Central memory CD8-positive, alpha-beta T cell (primary cell): Measurements from ENCODE around the gene MACROD2.

Experiments used
- ATAC-seq: fragments of 150-1000 bp; cut with Tn5 transposase; replicated peaks from 2 replicates; pipeline ENCODE4 v1.10.0; 2022; ENCODE audit warnings: mild to moderate bottlenecking, moderate FRiP score, moderate number of reproducible peaks; ENCODE audit not compliant: poor library complexity, severe bottlenecking; ENCODE audit errors: extremely low read depth
- DNase-seq, 2 donors: peaks; one replicate each; pipeline ENCODE4 v3.0.0; 2021; ENCODE audit warnings: low spot score in 2 of 2
- H3K27ac Mint-ChIP-seq: one replicate; pipeline ENCODE4 v1.8.0; 2022; ENCODE audit warnings: low read depth, mild to moderate bottlenecking, moderate library complexity, mixed read lengths
- H3K27me3 Mint-ChIP-seq: one replicate; pipeline ENCODE4 v1.8.0; 2022; ENCODE audit warnings: mixed read lengths
- H3K36me3 Mint-ChIP-seq: one replicate; pipeline ENCODE4 v1.8.0; 2022; ENCODE audit warnings: mild to moderate bottlenecking, moderate library complexity, mixed read lengths; ENCODE audit not compliant: insufficient read depth
- H3K4me1 Mint-ChIP-seq: one replicate; pipeline ENCODE4 v1.8.0; 2022; ENCODE audit warnings: mixed read lengths
- H3K4me3 Mint-ChIP-seq: one replicate; pipeline ENCODE4 v1.8.0; 2022; ENCODE audit warnings: mild to moderate bottlenecking, moderate library complexity, mixed read lengths
- H3K9me3 Mint-ChIP-seq: one replicate; pipeline ENCODE4 v1.8.0; 2022; ENCODE audit warnings: mixed read lengths

MACROD2 gene

DNA sequence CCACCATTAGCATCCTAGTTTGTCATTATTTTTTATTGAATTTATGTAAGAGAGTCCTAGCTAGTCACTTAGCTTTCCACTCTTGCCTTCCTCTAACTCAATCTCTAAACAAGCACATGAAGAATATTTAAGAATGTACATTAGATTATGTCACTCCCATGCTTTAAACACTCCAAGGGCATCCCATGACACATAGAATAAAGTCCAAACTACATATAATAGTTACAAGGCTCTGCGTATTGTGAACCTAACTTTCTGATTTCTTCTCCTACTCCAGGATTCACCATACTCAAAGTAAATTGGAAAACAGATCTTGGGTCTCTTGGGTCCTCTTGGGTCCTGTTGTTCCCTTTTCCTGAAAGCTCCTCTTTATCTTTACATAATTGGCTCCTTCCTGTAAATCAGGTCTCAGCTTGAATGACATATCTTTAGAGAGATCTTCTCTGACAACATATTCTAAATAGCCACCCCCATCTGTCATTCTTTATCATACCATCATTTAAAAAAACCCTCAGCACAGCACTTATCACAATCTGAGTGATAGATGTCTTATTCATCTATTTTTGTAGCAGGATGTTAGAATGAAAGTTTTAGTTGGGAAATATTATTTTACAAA, 1384.5 kb downstream of the MACROD2 start:
- DNase-seq (no peak), ATAC-seq (no peak)
- H3K36me3 Mint-ChIP-seq: peaks cover 2% of the 10 kb centered on the region
- H3K4me1 Mint-ChIP-seq: no peaks in the 10 kb centered on the region
- H3K4me3 Mint-ChIP-seq: no peak overlapping the region
- H3K9me3 Mint-ChIP-seq: peaks cover 13% of the 10 kb centered on the region
- no peak overlapping the region for H3K27ac Mint-ChIP-seq
- no peaks in the 10 kb centered on the region for H3K27me3 Mint-ChIP-seq

DNA sequence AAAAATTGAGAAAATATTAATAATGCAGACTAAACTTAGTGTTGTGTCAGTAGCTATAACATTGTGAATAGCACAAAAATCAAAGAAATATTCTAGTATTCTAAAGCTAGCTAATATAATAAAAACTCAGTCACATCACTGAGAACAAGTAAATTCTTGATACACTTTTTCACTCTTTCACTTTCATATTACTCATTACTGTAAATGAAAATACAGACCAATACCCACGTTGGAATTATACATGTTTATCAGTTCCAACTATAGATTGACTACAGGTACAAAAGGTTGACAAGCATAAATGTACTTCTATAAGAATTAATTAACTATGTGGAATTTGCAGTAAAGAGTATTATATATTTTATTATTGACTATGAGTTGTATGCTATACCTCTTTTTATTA, 1385.5 kb downstream of the MACROD2 start:
- no peak overlapping the region for H3K27ac Mint-ChIP-seq
- H3K9me3 Mint-ChIP-seq: peaks cover 13% of the 10 kb centered on the region
- ATAC-seq (no peak), DNase-seq (no peak)
- H3K27me3 Mint-ChIP-seq: no peaks in the 10 kb centered on the region
- no peaks in the 10 kb centered on the region for H3K4me1 Mint-ChIP-seq
- H3K36me3 Mint-ChIP-seq: peaks cover 2% of the 10 kb centered on the region
- no peak overlapping the region for H3K4me3 Mint-ChIP-seq

DNA sequence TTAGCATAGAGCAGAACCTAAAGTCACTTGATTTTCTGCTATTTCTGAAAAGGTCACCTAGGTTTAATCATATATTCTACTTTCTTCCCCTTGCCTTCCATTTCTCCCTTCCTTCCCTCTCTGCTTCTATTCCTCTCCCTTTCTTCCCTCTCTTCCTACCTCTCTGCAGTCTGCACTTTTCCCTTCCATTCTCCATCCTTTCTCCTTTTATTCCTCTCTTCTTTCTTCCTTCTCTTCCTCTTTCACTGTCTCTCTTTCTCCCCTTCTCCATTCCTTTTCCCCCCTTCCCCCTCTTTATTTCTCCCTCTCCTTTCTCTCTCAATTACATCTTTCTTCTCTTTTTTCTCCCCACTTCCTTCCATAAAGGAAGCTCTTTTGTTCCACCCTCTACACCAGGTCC, 1391.9 kb downstream of the MACROD2 start:
- DNase-seq (no peak), ATAC-seq (no peak)
- Mint-ChIP-seq H3K27me3 (no peaks in the 10 kb centered on the region), H3K36me3 (no peaks in the 10 kb centered on the region), H3K4me3 (no peak overlapping the region), H3K9me3 (peaks cover 20% of the 10 kb centered on the region), H3K27ac (no peak overlapping the region), H3K4me1 (no peaks in the 10 kb centered on the region)

DNA sequence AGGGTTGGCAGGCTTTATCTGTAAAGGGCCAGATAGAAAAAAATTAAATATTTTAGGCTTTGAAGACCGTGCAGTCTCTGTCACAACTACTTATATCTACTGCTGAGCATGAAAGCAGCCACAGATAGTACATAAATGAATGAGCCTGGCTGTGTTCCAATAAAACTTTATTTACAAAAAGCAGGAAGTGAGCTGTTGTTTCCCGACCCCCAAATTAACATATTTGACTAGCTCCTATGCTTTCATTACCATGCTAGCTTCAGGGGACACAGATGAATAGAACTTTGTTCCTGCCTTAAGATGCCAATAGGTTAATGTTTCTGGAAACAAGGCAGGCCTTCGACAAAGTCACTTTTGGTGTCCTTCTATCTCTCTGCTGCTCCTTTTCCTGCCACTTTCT, 1400.1 kb downstream of the MACROD2 start:
- H3K9me3 Mint-ChIP-seq: peaks cover 25% of the 10 kb centered on the region
- H3K27ac Mint-ChIP-seq: no peak overlapping the region
- ATAC-seq (no peak), DNase-seq (no peak)
- no peaks in the 10 kb centered on the region for H3K27me3 Mint-ChIP-seq
- H3K4me1 Mint-ChIP-seq: no peaks in the 10 kb centered on the region
- no peaks in the 10 kb centered on the region for H3K36me3 Mint-ChIP-seq
- H3K4me3 Mint-ChIP-seq: no peak overlapping the region

DNA sequence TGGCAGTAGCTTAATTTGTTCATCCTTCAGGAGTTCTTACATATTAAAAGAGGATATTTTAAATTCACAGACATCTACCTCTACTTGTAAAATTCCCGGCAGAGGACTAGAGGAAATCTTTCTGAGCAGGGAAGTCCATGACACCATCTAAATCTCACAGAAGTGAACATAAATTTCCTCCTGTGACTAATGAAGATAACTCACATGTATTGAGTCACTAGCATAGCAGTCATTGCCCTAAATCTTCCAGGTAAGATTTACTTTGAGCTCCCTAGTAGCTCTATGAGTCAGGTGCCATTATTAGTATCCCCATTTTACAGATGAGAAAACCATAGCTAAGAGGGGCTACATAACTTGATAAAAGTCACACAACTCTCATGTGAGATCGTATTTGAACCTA, 1400.7 kb downstream of the MACROD2 start:
- H3K27ac Mint-ChIP-seq: no peak overlapping the region
- H3K4me3 Mint-ChIP-seq: no peak overlapping the region
- H3K36me3 Mint-ChIP-seq: no peaks in the 10 kb centered on the region
- ATAC-seq (no peak), DNase-seq (no peak)
- peaks cover 27% of the 10 kb centered on the region for H3K9me3 Mint-ChIP-seq
- H3K27me3 Mint-ChIP-seq: no peaks in the 10 kb centered on the region
- no peaks in the 10 kb centered on the region for H3K4me1 Mint-ChIP-seq

DNA sequence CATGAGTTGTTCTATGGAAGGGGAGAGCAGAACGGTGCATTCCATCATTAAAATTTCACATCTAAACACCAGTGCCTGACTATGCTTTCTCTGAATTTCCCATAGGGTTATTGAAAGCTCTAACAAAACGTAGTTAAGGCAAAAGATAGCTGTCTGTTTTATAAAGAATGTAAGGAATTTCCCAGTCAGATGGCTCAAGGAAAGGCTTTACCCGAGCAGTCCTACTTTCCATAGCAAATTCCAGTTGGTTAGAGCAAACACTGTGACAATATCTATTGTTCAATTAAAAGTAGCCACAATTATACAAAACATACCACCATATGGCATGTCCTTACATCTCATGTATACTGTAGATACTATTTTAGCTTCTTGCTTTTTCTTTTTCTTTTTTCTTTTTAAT, 1401.6 kb downstream of the MACROD2 start:
- no peaks in the 10 kb centered on the region for H3K4me1 Mint-ChIP-seq
- peaks cover 27% of the 10 kb centered on the region for H3K9me3 Mint-ChIP-seq
- no peak for ATAC-seq

GRCh38 chr20:15399781-15400180, 1404.5 kb downstream of the MACROD2 start:
- H3K27me3 Mint-ChIP-seq: no peaks in the 10 kb centered on the region
- ATAC-seq (no peak), DNase-seq (no peak)
- no peaks in the 10 kb centered on the region for H3K4me1 Mint-ChIP-seq
- no peak overlapping the region for H3K4me3 Mint-ChIP-seq
- H3K27ac Mint-ChIP-seq: no peak overlapping the region
- peaks cover 25% of the 10 kb centered on the region for H3K9me3 Mint-ChIP-seq
- no peaks in the 10 kb centered on the region for H3K36me3 Mint-ChIP-seq

More for the DNA sequence above, 1401.6 kb downstream of the MACROD2 start:
- Mint-ChIP-seq H3K36me3 (no peaks in the 10 kb centered on the region), H3K4me3 (no peak overlapping the region), H3K27me3 (no peaks in the 10 kb centered on the region), H3K27ac (no peak overlapping the region)
- no peak for DNase-seq

- no peak for DNase-seq
- Mint-ChIP-seq H3K9me3 (peaks cover 12% of the 10 kb centered on the region), H3K4me1 (no peaks in the 10 kb centered on the region), H3K4me3 (no peak overlapping the region), H3K36me3 (no peaks in the 10 kb centered on the region), H3K27me3 (no peaks in the 10 kb centered on the region), H3K27ac (no peak overlapping the region)
- no peak for ATAC-seq
Observed at GRCh38 chr20:15406072-15406471, 1410.8 kb downstream of the MACROD2 start.

GRCh38 chr20:15411781-15412180, 1416.5 kb downstream of the MACROD2 start:
- Mint-ChIP-seq H3K4me1 (no peaks in the 10 kb centered on the region), H3K27ac (no peak overlapping the region), H3K27me3 (no peaks in the 10 kb centered on the region), H3K36me3 (no peaks in the 10 kb centered on the region), H3K9me3 (no peaks in the 10 kb centered on the region), H3K4me3 (no peak overlapping the region)
- no peak for ATAC-seq
- no peak for DNase-seq

DNA sequence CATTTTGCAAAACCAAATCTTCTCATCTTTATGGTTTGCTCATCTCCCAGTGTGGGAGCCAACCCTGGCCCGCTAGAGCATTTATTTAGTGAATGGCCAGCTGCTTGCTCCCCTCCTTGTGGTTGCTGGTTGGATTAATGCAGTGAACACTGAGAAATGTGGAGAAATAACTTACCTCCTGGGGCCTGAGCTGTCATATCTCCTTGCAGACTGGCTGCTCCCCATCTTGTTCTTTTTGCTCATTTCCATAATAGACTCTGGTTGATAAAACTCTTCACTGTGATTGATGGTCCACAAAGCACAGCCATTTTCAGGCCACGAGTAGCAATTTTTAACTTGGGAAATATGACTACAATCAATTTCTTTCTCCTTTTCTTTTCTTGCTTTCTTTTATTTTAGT, 1420.6 kb downstream of the MACROD2 start:
- no peaks in the 10 kb centered on the region for H3K27me3 Mint-ChIP-seq
- DNase-seq: no peak
- H3K4me3 Mint-ChIP-seq: no peak overlapping the region
- H3K9me3 Mint-ChIP-seq: peaks cover 6% of the 10 kb centered on the region
- H3K4me1 Mint-ChIP-seq: no peaks in the 10 kb centered on the region
- no peak overlapping the region for H3K27ac Mint-ChIP-seq
- ATAC-seq: no peak
- no peaks in the 10 kb centered on the region for H3K36me3 Mint-ChIP-seq

DNA sequence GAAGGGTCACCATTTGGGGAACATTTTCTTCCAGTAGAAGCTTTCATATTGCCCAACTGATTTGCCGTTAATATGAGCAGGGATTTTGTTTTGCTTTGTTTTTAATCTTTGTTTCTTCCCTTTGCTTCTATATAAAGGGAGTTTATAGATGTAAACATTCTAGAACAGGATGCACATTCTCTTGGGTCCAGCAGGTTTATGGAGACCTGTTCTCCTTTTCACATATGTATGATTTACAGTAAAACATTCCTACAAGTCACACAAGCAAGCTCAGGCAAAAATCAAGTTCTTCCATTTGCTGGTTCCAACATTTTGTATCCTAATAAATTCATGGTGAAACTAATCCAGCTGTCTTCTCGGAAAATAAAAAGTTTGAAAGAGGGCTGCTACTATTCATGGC, 1424.5 kb downstream of the MACROD2 start:
- ATAC-seq (no peak), DNase-seq (no peak)
- Mint-ChIP-seq H3K27ac (no peak overlapping the region), H3K4me3 (no peak overlapping the region), H3K9me3 (peaks cover 15% of the 10 kb centered on the region), H3K36me3 (no peaks in the 10 kb centered on the region), H3K4me1 (no peaks in the 10 kb centered on the region), H3K27me3 (no peaks in the 10 kb centered on the region)

- Mint-ChIP-seq H3K27ac (no peak overlapping the region), H3K9me3 (peaks cover 25% of the 10 kb centered on the region), H3K4me1 (no peaks in the 10 kb centered on the region), H3K4me3 (no peak overlapping the region), H3K27me3 (no peaks in the 10 kb centered on the region), H3K36me3 (no peaks in the 10 kb centered on the region)
- no peak for ATAC-seq
- no peak for DNase-seq
Observed at GRCh38 chr20:15422966-15423365, 1427.7 kb downstream of the MACROD2 start.

DNA sequence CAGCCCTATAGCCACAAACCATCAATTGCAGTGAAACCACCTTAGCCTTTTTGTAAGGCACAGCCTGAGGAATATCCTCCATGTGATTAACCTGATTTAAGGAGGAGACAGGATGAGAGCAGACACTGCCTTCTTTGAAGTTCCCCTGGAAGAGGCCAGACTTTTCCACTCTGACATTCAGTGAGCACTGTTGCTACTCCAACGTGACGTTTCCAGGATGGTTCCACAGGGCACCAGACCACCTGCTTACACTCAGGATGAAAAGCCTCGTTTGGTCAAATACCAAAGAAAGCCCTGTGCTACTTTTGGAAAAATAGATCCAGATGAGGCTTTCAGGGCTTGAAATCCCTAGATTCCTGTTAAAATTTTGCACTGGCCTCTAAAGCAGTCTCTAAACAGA, 1444.2 kb downstream of the MACROD2 start:
- DNase-seq (no peak), ATAC-seq (no peak)
- Mint-ChIP-seq H3K9me3 (peaks cover 15% of the 10 kb centered on the region), H3K27me3 (no peaks in the 10 kb centered on the region), H3K27ac (no peak overlapping the region), H3K4me3 (no peak overlapping the region), H3K4me1 (no peaks in the 10 kb centered on the region), H3K36me3 (no peaks in the 10 kb centered on the region)
